ENCODE results near the gene MDN1.

Gene MDN1, protein sequence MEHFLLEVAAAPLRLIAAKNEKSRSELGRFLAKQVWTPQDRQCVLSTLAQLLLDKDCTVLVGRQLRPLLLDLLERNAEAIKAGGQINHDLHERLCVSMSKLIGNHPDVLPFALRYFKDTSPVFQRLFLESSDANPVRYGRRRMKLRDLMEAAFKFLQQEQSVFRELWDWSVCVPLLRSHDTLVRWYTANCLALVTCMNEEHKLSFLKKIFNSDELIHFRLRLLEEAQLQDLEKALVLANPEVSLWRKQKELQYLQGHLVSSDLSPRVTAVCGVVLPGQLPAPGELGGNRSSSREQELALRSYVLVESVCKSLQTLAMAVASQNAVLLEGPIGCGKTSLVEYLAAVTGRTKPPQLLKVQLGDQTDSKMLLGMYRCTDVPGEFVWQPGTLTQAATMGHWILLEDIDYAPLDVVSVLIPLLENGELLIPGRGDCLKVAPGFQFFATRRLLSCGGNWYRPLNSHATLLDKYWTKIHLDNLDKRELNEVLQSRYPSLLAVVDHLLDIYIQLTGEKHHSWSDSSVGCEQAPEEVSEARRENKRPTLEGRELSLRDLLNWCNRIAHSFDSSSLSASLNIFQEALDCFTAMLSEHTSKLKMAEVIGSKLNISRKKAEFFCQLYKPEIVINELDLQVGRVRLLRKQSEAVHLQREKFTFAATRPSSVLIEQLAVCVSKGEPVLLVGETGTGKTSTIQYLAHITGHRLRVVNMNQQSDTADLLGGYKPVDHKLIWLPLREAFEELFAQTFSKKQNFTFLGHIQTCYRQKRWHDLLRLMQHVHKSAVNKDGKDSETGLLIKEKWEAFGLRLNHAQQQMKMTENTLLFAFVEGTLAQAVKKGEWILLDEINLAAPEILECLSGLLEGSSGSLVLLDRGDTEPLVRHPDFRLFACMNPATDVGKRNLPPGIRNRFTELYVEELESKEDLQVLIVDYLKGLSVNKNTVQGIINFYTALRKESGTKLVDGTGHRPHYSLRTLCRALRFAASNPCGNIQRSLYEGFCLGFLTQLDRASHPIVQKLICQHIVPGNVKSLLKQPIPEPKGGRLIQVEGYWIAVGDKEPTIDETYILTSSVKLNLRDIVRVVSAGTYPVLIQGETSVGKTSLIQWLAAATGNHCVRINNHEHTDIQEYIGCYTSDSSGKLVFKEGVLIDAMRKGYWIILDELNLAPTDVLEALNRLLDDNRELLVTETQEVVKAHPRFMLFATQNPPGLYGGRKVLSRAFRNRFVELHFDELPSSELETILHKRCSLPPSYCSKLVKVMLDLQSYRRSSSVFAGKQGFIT (N-terminal part only)

DNA sequence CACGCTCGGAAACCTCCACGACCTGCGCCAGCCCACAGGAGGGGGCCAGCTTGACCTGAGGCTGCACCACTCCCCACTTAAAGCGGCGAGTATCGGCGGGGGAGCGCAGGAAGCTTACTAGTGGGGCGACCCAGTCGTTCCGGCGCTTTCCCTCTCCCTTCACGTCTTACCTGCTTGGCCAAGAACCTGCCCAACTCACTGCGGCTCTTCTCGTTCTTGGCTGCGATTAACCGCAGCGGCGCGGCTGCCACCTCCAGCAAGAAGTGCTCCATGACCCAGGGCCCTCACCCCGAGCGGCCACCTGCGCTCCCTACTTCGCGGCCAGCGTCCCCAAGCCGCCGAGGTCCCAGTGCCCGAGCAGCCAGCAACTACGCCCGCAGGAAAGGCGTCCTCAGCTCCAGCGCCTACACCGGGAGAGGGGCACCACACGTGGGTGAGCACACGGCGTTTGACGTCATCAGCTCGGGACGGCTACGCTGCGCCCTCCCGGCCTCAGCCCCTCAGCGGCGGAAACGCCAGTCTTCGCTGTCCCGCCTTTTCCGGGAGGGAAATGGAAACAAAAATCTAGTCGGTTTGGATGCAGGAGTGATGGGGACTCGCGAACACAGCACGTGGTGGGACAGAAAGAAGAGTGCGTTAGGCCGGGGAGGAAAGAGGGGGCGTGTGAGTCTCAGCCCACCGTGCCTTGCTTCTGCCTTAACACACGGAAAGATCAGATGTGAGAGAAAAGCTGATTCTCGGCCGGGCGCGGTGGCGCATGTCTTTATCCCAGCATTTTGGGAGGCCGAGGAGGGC, at the start of gene MDN1:
TSS of gene MDN1 (minus strand) at position 459 of the 795 bp plus-strand sequence. CDS start at position 272, 187 bp downstream.
- TF ChIP-seq GATA3 (IDR thresholded peaks at IDR 0.05; ENCODE audit: low read depth, low read length) (no peak), GATA2 (IDR thresholded peaks at IDR 0.05; ENCODE audit: low read depth, low read length) (no peak)

DNA sequence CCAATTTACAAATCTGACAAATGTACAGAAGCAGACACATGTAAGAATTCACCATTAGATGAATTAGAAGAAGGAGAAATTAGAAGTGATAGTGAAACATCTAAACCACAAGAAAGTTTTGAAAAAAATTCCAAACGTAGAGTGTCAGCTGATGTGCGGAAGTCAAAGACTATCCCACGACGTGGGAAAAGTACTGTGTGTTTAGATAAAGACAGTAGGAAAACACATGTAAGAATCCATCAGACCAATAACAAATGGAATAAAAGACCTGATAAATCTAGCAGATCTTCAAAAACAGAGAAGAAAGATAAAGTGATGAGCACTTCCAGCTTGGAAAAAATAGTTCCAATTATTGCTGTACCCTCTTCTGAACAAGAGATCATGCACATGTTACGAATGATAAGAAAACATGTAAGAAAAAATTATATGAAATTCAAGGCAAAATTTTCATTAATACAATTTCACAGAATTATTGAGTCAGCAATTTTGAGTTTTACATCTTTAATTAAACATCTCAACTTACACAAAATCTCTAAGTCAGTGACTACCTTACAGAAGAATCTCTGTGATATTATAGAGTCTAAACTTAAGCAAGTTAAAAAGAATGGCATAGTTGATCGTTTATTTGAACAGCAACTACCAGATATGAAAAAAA, 46.6 kb upstream of the MDN1 start:
- no peak for TF ChIP-seq GATA2 (IDR thresholded peaks at IDR 0.05; ENCODE audit: low read depth, low read length)
- no peak for TF ChIP-seq GATA3 (IDR thresholded peaks at IDR 0.05; ENCODE audit: low read depth, low read length)

DNA sequence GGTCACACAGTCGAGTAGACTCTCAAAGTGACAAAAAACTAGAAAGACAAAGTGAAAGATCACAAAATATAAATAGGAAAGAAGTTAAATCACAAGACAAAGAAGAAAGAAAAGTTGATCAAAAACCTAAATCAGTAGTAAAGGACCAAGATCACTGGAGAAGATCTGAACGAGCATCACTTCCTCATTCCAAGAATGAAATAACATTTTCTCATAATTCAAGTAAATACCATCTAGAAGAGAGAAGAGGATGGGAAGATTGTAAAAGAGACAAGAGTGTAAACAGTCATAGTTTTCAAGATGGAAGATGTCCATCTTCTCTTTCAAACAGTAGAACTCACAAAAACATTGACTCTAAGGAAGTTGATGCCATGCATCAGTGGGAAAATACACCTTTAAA, 43.1 kb upstream of the MDN1 start:
- TF ChIP-seq GATA2 (IDR thresholded peaks at IDR 0.05; ENCODE audit: low read depth, low read length) (no peak), GATA3 (IDR thresholded peaks at IDR 0.05; ENCODE audit: low read depth, low read length) (no peak)

DNA sequence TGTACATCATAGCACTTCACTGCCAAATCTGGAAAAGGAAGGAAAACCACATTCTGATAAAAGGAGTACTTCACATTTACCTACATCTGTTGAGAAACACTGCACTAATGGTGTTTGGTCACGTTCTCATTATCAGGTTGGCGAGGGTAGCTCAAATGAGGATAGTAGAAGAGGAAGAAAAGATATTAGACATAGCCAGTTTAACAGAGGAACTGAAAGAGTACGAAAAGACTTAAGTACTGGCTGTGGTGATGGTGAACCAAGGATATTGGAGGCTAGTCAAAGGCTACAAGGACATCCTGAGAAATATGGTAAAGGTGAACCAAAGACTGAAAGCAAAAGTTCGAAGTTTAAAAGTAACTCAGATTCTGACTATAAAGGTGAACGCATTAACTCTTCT, 42.7 kb upstream of the MDN1 start:
- TF ChIP-seq GATA3 (IDR thresholded peaks at IDR 0.05; ENCODE audit: low read depth, low read length) (no peak), GATA2 (IDR thresholded peaks at IDR 0.05; ENCODE audit: low read depth, low read length) (no peak)

DNA sequence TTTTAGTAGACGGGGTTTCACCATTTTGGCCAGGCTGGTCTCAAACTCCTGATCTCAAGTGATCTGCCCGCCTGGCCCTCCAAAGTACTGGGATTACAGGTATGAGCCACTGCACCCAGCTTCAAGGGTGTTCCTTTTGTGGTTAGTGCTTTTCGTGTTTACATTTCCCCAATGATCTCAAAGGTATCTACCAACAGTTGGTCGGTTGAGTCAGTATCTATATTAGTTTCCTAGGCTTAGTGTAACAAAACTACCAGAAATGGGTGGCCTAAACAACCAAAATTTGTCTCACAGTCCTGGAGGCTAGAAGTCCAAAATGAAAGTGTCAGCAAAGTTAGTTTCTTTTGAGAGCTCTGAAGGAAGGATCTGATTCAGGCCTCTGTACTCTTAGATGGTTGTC, 40.1 kb upstream of the MDN1 start:
- no peak for TF ChIP-seq GATA3 (IDR thresholded peaks at IDR 0.05; ENCODE audit: low read depth, low read length)
- no peak for TF ChIP-seq GATA2 (IDR thresholded peaks at IDR 0.05; ENCODE audit: low read depth, low read length)

DNA sequence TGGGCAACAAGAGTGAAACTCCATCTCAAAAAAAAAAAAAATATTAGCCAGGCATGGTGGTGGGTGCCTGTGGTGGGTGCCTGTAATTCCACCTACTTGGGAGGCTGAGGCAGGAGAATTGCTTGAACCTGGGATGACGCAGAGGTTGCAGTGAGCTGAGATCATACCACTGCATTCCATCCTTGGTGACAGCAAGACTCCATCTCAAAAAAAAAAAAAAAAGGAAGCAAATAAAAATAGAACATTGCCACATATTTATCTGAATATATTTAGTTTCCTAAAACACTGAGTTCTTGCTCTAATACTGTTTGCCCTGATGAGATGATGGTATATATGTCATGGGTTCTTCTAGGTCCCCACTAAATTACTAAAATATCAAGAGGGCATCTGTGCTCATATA, 38.4 kb upstream of the MDN1 start:
- TF ChIP-seq GATA2 (IDR thresholded peaks at IDR 0.05; ENCODE audit: low read depth, low read length) (no peak), GATA3 (IDR thresholded peaks at IDR 0.05; ENCODE audit: low read depth, low read length) (no peak)

DNA sequence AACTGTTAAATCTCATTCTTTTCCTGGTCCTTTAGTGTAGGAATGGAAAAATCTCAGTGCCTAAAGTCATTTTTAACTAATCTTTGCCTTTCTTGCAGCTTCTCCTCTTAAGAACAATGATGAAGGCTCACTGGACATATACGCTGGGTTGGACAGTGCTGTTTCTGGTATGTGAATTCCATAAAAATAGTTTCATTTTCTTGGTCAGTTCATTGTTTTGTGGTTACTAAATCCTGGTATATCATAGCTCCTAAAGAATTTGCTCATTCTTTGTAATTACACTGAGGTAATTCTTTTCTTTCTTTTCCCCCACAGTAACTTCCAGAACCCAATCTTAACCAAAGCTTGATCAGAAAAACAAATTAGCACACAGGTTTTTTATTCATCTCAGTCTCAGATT, 33.5 kb upstream of the MDN1 start:
- no peak for TF ChIP-seq GATA3 (IDR thresholded peaks at IDR 0.05; ENCODE audit: low read depth, low read length)
- no peak for TF ChIP-seq GATA2 (IDR thresholded peaks at IDR 0.05; ENCODE audit: low read depth, low read length)

DNA sequence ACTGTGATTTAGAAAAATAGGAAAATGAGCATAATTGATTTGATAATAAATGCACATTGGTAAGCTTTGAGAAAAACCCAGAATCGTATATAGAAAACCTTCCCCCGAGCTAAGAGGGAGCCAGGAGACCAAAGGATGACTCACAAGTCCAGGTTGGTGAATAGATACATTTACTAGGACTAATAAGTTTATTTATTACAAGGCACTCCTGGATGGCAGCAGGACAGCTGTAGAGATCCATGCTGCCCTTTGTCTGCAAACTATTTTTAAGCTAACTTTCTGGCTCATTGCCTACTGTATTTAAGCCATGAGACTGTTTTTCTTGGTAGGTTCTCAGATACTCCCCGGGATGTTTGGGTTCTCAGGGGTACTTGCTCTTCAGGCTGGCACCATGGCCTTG, 23.5 kb upstream of the MDN1 start:
- no peak for TF ChIP-seq GATA3 (IDR thresholded peaks at IDR 0.05; ENCODE audit: low read depth, low read length)
- no peak for TF ChIP-seq GATA2 (IDR thresholded peaks at IDR 0.05; ENCODE audit: low read depth, low read length)

DNA sequence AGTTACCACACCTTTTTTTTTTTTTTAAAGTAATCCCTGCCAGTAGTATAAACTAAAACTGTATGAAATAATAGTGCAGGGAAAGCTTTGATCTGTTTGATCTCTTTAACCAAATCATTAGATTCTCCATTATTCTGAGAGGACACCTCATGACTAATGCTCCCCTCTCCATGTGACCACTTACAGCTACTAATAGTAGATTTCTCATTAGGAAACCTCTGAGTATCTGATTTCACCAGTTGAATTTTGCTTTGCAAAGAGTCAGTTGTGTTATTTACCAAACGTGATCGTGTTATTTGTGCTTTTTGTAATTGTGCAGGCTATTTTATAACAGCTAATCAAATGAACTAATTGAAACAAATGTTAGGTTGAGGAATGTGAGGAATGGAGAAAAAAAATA, 22.6 kb upstream of the MDN1 start:
- no peak for TF ChIP-seq GATA2 (IDR thresholded peaks at IDR 0.05; ENCODE audit: low read depth, low read length)
- no peak for TF ChIP-seq GATA3 (IDR thresholded peaks at IDR 0.05; ENCODE audit: low read depth, low read length)

DNA sequence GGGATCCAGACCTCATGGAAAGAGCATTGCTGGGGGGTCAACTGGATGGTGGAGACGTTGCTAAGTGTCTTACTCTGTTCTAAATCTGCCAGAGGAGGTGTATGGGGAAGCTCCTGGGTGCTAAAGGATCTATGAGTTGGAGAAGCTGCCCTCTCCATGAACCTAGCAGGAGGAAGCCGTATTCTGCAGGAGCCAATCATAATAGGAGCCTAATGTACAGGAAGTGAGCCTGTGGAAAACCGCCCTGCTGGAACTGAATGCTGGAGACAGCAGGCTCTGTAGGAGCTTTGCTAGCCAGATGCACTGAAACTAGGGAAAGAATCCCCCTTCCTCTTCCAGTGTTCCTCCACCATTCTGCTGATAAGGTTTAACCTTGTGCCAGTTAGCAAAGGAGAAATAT, 20.9 kb upstream of the MDN1 start:
- TF ChIP-seq GATA2 (IDR thresholded peaks at IDR 0.05; ENCODE audit: low read depth, low read length) = no peak
- TF ChIP-seq GATA3 (IDR thresholded peaks at IDR 0.05; ENCODE audit: low read depth, low read length) = no peak

DNA sequence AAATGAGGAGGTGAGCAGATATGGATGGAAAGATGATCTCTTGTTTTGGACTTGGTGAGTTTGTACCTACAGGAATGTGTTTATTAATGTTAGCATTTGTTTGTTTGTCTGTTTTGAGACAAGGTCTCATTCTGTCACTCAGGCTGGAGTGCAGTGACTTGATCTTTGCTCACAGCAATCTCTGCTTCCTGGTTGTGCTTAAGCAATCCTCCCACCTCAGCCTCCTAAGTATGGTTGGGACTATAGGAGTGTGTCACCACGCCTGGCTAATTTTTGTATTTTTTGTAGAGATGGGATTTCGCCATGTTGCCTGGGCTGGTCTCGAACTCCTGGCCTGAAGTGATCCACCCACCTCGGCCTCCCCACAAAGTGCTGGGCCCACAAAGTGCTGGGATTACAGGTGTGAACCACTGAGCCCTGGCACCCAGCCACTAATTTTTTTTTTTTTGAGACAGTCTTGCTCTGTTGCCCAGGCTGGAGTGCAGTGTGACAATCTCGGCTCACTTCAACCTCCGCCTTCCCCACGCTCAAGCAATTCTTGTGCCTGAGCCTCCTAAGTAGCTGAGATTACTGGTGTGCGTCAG, 17.1 kb upstream of the MDN1 start:
- TF ChIP-seq GATA2 (IDR thresholded peaks at IDR 0.05; ENCODE audit: low read depth, low read length) (no peak), GATA3 (IDR thresholded peaks at IDR 0.05; ENCODE audit: low read depth, low read length) (no peak)

Data from SH-SY5Y (cell line).